Dedifferentiated amniotic fluid mesenchymal stem cell (primary cell): ENCODE results near the gene SEMA4C.
A peak's percentile ranks its signal among the peaks of the same experiment; 100 is the strongest.

Experiments used
- DNase-seq: peaks from one replicate; pipeline ENCODE4 v3.0.0-alpha.2; 2016; ENCODE audit errors: extremely low spot score

SEMA4C gene

GRCh38 chr2:96881349-96882195, 11.7 kb upstream of the SEMA4C start:
- DNase-seq: no peak

- no peak for DNase-seq
These were observed 11.0 kb upstream of the SEMA4C start for GRCh38 chr2:96880891-96881273.

DNA sequence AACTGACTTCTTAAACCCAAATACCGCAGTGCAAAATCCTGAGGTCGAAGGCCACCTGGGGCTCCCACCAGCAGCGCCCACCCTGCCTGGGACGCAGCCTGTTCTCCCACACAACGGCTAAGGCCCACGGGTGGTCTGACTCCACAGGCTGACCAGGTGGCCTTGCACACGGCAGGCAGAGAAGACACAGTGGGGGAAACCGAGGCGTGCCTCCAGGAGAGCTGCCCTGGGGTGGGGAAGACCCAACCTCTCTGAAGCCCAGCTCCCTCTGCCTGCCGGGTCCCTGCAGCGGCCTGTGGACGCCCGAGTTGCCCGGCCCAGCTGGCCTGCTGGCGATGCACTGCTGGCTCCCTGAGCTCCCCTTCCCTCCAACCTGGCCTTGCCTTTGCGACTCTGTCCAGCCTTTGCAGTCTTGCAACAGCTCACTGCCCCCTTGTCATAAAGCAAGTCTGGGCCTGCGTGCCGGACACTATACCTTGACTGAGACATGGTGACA, 9.7 kb upstream of the SEMA4C start:
- DNase-seq: no peak

GRCh38 chr2:96878796-96879544, 9.1 kb upstream of the SEMA4C start:
- no peak for DNase-seq

DNA sequence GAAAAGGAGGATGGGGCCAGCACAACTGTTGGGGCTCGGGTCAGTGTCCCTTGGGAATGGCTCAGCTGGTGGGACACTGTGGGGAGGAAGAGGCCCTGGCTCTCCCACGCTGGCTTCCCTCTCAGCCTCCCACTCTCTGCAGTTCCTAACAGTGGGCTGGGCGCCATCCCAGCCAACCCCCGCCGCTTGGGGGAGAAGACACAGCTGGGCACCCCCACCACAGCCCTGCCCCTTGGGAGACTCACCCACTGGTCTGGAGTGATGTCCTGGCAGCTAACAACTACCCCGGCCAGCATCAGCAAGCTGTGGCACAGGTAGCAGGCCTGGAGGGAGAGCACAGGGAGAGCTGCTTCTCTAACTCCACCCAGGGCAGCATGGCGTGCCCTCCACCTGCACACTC, 8.3 kb upstream of the SEMA4C start:
- DNase-seq: no peak

GRCh38 chr2:96877631-96878092, 7.8 kb upstream of the SEMA4C start:
- no peak for DNase-seq

DNA sequence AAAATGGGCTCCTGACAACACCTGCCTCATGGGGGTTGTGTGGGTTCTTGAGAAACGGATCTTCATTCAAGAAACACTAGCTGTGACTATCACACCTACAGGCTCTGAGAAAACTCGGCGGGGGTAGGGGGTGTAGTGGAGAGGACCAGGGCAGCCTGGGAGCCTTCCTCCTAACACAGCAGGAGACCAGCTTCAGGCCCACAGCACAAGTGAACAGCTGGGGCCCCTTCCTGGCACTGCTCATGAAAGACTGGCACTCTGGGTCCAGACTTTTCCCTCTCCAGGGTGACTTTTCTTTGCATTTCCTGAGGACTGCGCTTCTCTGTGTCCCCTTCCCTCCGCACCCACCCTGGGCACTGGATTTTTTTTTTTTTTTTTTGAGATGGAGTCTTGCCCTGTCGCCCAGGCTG, 7.2 kb upstream of the SEMA4C start:
- no peak for DNase-seq

GRCh38 chr2:96876269-96877041, 6.6 kb upstream of the SEMA4C start:
- no peak for DNase-seq

GRCh38 chr2:96875498-96876268, 5.8 kb upstream of the SEMA4C start:
- DNase-seq: no peak

- DNase-seq: no peak
These were observed 4.4 kb upstream of the SEMA4C start for GRCh38 chr2:96874198-96874831.

- no peak for DNase-seq
These were observed 3.8 kb upstream of the SEMA4C start for GRCh38 chr2:96873651-96874096.

DNA sequence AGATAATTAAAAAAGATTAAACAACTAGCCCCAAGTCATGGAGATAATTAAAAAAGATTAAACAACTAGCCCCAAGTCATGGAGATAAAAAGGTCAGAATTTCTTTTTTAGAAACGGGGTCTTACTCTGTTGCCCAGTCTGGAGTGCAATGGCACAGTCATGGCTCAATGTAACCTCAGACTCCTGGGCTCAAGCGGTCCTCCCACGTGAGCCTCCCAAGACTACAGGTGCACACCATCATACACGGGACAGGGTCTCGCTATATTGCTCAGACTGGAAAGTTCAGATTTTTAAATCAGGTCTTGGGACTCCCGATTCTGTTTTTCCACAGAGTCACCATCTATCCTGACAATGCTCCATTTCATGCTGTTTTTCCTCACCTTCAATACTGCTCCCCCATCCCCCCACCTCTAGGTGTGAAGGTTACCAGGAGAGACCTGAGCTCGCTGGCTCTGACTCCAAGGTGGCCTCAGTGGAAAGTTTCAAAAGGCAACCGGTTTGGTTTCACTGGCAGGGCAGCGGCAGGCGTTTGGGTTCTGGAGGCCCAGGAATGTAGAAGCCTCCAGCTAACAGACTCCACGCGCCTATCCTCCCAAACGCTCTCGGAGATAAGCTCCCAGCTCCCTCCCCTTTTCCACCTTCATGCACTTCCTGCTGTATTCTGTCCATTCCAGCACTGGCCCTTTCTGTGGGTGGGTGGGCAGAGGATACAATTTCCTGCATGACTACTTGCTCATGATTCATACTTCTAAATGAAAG, 2.9 kb upstream of the SEMA4C start:
- no peak for DNase-seq

GRCh38 chr2:96870626-96871255, 861 bp upstream of the SEMA4C start:
- no peak for DNase-seq

DNA sequence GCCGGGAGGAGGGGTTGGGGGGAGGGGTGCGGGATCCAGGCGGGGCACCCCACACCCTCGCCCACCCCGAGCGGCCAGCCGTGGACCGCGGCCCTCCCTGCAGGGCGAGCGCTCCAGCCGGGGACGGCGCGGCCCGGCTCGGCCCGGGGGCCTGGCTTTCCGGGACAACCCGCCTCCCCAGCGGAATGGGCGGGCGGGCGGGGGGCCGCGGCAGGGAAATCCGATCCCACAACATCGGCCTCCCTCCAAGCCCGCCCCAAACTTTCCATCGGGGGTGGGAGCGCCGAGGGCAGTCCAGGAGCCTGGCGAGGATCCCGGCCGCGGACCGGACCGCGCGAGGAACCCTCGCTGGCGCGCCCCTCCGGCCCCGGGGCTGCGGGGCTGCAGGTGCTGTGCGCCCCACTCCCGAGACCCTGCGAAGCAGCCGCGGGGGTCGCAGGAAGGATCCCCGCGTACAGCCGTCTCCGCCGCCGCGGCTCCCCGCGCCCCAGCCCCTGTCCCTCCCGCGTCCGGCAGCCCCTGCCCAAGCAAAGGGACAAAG, 529 bp downstream of the SEMA4C start:
- DNase-seq: peak; percentile 49

- DNase-seq: peak; percentile 84
These were observed 1.2 kb downstream of the SEMA4C start for GRCh38 chr2:96868555-96869280.

- DNase-seq: no peak
These were observed 1.9 kb downstream of the SEMA4C start for GRCh38 chr2:96867756-96868554.

- DNase-seq: no peak
These were observed 2.7 kb downstream of the SEMA4C start for GRCh38 chr2:96866986-96867755.
